GM11168 (cell line): ENCODE data around the gene RNF130.

Experiments used
- in situ Hi-C: fragments of 300-500 bp; cut with MboI; formaldehyde crosslinking; loops from one replicate; pipeline ENCODE4 v1.12.0; 2022; ENCODE audit warnings: low sequenced_read_pairs; ENCODE audit not compliant: unreplicated experiment

RNF130 gene

GRCh38 chr5:180071531-180072255 lies at the start of gene RNF130:
RNF130 (minus strand) TSS chr5:180071759; CDS start chr5:180071702, 57 bp downstream.
- in situ Hi-C loops, result no loop called here

- in situ Hi-C loops, result no loop called here
These were observed 48.9 kb upstream of the RNF130 start for GRCh38 chr5:180120237-180121101.

- in situ Hi-C loops, result no loop called here
These were observed 48.3 kb upstream of the RNF130 start for GRCh38 chr5:180119903-180120236.

GRCh38 chr5:180119031-180119902 lies 47.7 kb upstream of the RNF130 start:
- in situ Hi-C loops, result no loop called here

- in situ Hi-C loops, result no loop called here
These were observed 46.8 kb upstream of the RNF130 start for GRCh38 chr5:180118391-180118791.

- in situ Hi-C loops, result no loop called here
These were observed 45.6 kb upstream of the RNF130 start for GRCh38 chr5:180117000-180117725.

GRCh38 chr5:180116077-180116999 lies 44.8 kb upstream of the RNF130 start:
- in situ Hi-C loops, result no loop called here

GRCh38 chr5:180115326-180116076 lies 43.9 kb upstream of the RNF130 start:
- in situ Hi-C loops, result no loop called here

- in situ Hi-C loops, result no loop called here
These were observed 42.9 kb upstream of the RNF130 start for GRCh38 chr5:180114304-180115003.

GRCh38 chr5:180113660-180114303 lies 42.2 kb upstream of the RNF130 start:
- in situ Hi-C loops, result no loop called here

GRCh38 chr5:180112181-180112861 lies 40.8 kb upstream of the RNF130 start:
- in situ Hi-C loops, result no loop called here

GRCh38 chr5:180111273-180112002 lies 39.9 kb upstream of the RNF130 start:
- in situ Hi-C loops, result no loop called here

- in situ Hi-C loops, result no loop called here
These were observed 38.4 kb upstream of the RNF130 start for GRCh38 chr5:180109920-180110319.

- in situ Hi-C loops, result no loop called here
These were observed 35.4 kb upstream of the RNF130 start for GRCh38 chr5:180107005-180107404.

GRCh38 chr5:180105827-180106312 lies 34.3 kb upstream of the RNF130 start:
- in situ Hi-C loops, result no loop called here

GRCh38 chr5:180104168-180104530 lies 32.6 kb upstream of the RNF130 start:
- in situ Hi-C loops, result no loop called here
